ENCODE results near the gene DMPK.

DNA sequence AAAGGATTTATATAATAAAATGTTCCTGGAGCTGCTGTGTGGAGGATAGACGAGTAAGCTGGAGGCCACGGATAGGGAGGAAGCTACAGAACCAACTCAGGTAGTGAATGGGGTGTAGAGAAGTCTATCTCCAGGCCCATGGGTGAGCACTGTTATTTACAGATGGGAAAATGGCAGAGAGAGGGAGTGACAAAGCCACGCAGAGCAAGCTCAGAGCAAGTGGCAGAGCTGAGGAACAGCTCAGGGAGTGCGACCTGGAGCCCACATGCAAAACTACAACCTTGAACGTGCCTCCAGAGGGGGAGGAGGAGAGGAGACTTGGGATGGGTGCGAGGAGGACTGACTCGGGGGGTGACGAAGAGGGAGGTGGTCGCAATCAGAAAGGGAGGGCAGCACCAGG is 46.2 kb upstream of the DMPK start:
- TF ChIP-seq POLR2AphosphoS5 (IDR thresholded peaks at IDR 0.05) (no peak), POLR2A (IDR thresholded peaks at IDR 0.05) (no peak)
- TF ChIP-seq, protein P1, sequence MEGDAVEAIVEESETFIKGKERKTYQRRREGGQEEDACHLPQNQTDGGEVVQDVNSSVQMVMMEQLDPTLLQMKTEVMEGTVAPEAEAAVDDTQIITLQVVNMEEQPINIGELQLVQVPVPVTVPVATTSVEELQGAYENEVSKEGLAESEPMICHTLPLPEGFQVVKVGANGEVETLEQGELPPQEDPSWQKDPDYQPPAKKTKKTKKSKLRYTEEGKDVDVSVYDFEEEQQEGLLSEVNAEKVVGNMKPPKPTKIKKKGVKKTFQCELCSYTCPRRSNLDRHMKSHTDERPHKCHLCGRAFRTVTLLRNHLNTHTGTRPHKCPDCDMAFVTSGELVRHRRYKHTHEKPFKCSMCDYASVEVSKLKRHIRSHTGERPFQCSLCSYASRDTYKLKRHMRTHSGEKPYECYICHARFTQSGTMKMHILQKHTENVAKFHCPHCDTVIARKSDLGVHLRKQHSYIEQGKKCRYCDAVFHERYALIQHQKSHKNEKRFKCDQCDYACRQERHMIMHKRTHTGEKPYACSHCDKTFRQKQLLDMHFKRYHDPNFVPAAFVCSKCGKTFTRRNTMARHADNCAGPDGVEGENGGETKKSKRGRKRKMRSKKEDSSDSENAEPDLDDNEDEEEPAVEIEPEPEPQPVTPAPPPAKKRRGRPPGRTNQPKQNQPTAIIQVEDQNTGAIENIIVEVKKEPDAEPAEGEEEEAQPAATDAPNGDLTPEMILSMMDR (IDR thresholded peaks at IDR 0.05) = no peak
